GM19395 (cell line): ENCODE results near the gene KRTAP10-9.
"Not testable (repeated sequence)": the region's sequence is repeated elsewhere in the genome, so short reads cannot be mapped to it uniquely, and the experiment has no call there.

Source experiments
- ATAC-seq: cut with Tn5 transposase; IDR thresholded peaks from one replicate; pipeline ENCODE4 v1.9.1; 2021; ENCODE audit warnings: mild to moderate bottlenecking, moderate library complexity; ENCODE audit not compliant: unreplicated experiment

Gene KRTAP10-9

GRCh38 chr21:44614161-44614631 is 12.7 kb upstream of the KRTAP10-9 start:
- no peak for ATAC-seq

GRCh38 chr21:44614961-44615391 is 11.9 kb upstream of the KRTAP10-9 start:
- no peak for ATAC-seq

DNA sequence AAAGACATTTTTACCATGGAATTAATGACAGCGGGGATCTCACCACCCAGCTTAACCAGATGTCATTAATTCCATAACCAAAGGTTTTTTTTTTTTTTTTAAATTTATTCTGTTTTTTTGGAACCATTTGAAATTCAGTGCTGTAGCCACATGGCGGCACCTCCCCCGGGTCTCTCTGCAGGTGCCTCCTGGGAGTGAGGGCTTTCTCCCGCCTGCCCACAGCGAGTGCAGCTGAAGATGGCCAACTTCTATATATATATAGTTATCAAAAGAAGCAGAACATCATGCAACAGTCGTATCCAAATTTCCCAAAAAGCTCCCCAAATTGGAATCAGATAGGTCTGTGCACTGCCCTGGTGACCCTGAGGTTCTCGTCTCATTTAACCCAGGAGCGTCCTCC is 11.4 kb upstream of the KRTAP10-9 start:
- no peak for ATAC-seq

- ATAC-seq: no peak
Observed at GRCh38 chr21:44615911-44616590, 10.8 kb upstream of the KRTAP10-9 start.

GRCh38 chr21:44616591-44616926 is 10.3 kb upstream of the KRTAP10-9 start:
- ATAC-seq: no peak

DNA sequence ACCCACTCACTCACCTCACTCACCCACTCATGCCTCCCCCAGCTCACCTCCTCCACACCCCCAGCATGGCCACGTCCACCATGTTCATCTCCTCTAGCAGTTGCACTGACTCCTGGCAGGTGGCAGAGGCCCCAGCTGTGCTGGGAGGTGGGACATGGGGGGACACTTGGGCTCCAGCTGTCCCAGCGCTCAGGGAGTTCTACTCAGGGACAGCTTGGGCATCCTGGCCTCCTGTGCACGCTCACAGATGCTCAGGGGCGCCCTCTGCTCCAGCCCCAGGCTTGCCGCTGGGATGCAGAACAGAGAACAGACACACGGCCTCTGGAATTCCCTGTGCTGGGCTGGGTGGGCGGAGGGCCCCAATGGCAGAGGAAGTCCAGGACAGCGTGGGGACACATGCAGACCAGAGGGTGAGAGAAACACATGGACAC is 9.8 kb upstream of the KRTAP10-9 start:
- no peak for ATAC-seq

- no peak for ATAC-seq
Observed at GRCh38 chr21:44618504-44618903, 8.4 kb upstream of the KRTAP10-9 start.

- no peak for ATAC-seq
Observed at GRCh38 chr21:44618909-44619308, 8.0 kb upstream of the KRTAP10-9 start.

GRCh38 chr21:44619886-44620285 is 7.0 kb upstream of the KRTAP10-9 start:
- ATAC-seq: no peak

DNA sequence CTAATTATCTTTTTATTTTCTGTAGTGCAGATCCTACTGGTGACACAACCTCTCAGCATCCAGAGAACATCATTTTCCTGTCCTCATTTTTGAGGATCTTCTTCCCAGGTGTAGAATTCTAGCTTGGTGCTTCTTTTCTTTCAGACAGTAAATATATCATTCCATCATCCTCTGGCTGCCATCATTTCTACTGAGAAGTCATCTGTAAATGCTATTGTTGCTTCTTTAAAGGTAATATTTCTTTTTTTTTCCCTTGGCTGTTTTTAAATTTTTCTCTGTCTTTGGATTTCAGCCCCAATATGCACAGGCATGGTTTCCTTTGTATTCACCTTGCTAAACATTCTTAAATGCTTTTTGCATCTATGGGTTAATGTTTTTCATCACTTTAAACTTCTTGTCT is 3.3 kb upstream of the KRTAP10-9 start:
- ATAC-seq: no peak

- ATAC-seq: no peak
Observed at GRCh38 chr21:44625756-44626155, 1.1 kb upstream of the KRTAP10-9 start.

GRCh38 chr21:44626262-44626661 is 631 bp upstream of the KRTAP10-9 start:
- no peak for ATAC-seq

DNA sequence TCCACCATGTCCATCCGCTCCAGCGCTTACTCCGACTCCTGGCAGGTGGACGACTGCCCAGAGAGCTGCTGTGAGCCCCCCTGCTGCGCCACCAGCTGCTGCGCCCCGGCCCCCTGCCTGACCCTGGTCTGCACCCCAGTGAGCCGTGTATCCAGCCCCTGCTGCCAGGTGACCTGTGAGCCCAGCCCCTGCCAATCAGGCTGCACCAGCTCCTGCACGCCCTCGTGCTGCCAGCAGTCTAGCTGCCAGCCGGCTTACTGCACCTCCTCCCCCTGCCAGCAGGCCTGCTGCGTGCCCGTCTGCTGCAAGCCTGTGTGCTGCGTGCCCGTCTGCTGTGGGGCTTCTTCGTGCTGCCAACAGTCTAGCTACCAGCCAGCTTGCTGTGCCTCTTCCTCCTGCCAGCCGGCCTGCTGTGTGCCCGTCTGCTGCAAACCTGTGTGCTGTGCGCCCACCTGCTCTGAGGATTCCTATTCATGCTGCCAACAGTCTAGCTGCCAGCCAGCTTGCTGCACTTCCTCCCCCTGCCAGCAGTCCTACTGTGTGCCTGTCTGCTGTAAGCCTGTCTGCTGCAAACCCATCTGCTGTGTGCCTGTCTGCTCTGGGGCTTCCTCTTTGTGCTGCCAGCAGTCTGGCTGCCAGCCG is 409 bp downstream of the KRTAP10-9 start:
- not testable (repeated sequence) for ATAC-seq

DNA sequence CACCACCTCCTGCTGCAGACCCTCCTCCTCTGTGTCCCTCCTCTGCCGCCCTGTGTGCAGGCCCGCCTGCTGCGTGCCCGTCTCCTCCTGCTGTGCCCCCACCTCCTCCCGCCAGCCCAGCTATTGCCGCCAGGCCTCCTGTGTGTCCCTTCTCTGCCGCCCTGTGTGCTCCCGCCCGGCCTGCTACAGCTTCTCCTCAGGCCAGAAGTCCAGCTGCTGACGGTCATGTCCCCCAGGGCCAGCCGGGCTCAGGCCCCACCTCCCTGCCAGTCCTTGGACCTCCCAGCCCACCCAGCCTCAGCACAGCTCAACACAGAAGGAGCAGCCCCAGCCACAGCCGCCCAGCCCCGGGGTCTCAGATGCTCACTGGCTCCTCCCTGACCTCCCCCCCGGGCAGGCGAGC is 939 bp downstream of the KRTAP10-9 start:
- not testable (repeated sequence) for ATAC-seq

- ATAC-seq: no peak
Observed at GRCh38 chr21:44628707-44629391, 2.0 kb downstream of the KRTAP10-9 start.

DNA sequence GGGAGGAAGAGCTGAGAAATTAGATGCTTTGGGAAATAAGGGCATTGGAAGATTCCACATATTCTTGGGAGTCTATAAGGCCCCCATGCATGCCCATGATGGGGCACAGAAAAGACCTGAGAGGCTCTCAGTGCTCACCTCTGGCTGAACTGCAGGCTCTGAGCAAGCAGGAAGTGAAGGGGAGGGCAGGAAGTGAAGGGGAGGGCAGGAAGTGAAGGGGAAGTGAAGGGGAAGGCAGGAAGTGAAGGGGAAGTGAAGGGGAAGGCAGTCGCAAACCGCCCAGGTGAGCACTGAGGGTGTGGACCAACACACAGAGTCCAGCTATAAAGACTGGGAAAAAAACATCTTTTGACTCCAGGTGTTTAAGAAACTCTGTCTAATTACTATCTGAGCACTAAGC is 3.5 kb downstream of the KRTAP10-9 start:
- ATAC-seq: no peak

DNA sequence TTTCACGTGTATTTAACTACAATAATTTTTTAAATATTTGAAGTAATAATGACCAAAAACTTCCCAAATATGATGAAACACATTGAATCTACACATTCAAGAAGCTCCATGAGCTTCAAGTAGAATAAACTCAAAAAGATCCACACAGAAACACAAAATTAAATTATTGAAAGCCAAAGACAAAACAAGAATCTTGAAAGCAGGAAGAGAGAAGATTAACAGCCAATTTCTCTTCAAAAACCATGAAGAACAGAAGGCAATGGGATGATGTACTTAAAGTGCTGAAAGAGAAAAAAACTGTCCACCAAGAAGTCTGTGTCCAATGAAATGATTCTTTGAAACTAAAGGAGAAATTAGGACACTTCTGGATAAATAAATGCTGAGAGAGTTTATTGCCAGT is 5.2 kb downstream of the KRTAP10-9 start:
- ATAC-seq: no peak

- no peak for ATAC-seq
Observed at GRCh38 chr21:44636209-44637017, 9.5 kb downstream of the KRTAP10-9 start.

- ATAC-seq: no peak
Observed at GRCh38 chr21:44637018-44637850, 10.3 kb downstream of the KRTAP10-9 start, which contains the start of gene KRTAP10-10. TSS of gene KRTAP10-10 (plus strand) at chr21:44637356. CDS start at chr21:44637418, 62 bp downstream.

DNA sequence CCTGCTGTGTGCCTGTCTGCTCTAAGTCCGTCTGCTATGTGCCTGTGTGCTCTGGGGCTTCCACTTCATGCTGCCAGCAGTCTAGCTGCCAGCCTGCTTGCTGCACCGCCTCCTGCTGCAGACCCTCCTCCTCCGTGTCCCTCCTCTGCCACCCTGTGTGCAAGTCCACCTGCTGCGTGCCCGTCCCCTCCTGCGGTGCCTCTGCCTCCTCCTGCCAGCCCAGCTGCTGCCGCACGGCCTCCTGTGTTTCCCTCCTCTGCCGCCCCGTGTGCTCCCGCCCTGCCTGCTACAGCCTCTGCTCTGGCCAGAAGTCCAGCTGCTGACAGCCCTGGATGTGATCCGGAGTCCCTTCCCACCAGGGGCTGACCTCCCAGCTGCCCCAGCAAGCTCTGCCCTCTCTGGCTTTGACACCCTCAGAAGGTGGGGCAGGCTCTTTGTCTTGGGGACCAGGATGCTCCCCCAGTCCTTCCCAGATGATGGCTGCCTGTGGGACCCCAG is 11.0 kb downstream of the KRTAP10-9 start:
- not testable (repeated sequence) for ATAC-seq
